SK-N-SH (cell line): ENCODE results near the gene ANKS6. TPM values are rescaled to one million over a fixed set of nuclear protein-coding genes. Genes with fewer than 3 reads are reported as not detected.

Experiments used
- CTCF ChIA-PET: fragments of 300-600, 350-600 bp; formaldehyde crosslinking; extraction: SDS; loops from one replicate; lab custom pipeline; 2021; lab: Yijun Ruan, JAX
- POLR2A ChIA-PET: fragments of 350-600 bp; sonication (Branson Sonifier 250); formaldehyde crosslinking; extraction: SDS; loops from one replicate; lab custom pipeline; 2020; ENCODE audit warnings: antibody characterized with exemption, inconsistent platforms; lab: Yijun Ruan, JAX
- DNase-seq: peaks from one replicate; pipeline ENCODE4 v3.0.0; 2012
- H2AFZ ChIP-seq: fragments of 200-600 bp; sonication (generic); 2 replicates; pipeline ENCODE4 v1.8.1; 2016; ENCODE audit warnings: antibody characterized with exemption, mild to moderate bottlenecking, low read depth
- H3F3A ChIP-seq: fragments of 200-600 bp; sonication (generic); replicated peaks from 2 replicates; pipeline ENCODE3; 2016; ENCODE audit warnings: antibody characterized with exemption, mild to moderate bottlenecking; ENCODE audit not compliant: insufficient read depth
- H3K27ac ChIP-seq, 2 experiments: fragments of 200-500 bp in 1 of 2; fragments of 200-600 bp in 1 of 2; sonication (Bioruptor generic) in 1 of 2; sonication (generic), shearing (Covaris generic) in 1 of 2; 2 replicates each; pipeline versions ENCODE4 v1.5.1 to v1.6.1; 2014 to 2016; ENCODE audit warnings: low read depth in 2 of 2, inconsistent platforms in 1 of 2, low read length in 1 of 2, mild to moderate bottlenecking in 1 of 2, mixed read lengths in 1 of 2
- H3K27me3 ChIP-seq: fragments of 200-600 bp; sonication (generic), shearing (Covaris generic); 2 replicates; pipeline ENCODE4 v1.6.1; 2016; ENCODE audit warnings: mixed run types; ENCODE audit not compliant: insufficient read depth
- H3K36me3 ChIP-seq, 2 experiments: fragments of 200-500 bp in 1 of 2; fragments of 200-600 bp in 1 of 2; sonication (Bioruptor generic) in 1 of 2; sonication (generic) in 1 of 2; replicated peaks in 1 of 2; 2 replicates each; pipeline versions ENCODE3 to v1.5.1; 2014 to 2016; ENCODE audit warnings: low read length in 1 of 2, mild to moderate bottlenecking in 1 of 2; ENCODE audit not compliant: insufficient read depth in 2 of 2, control insufficient read depth in 1 of 2
- H3K4me1 ChIP-seq, 2 experiments: fragments of 200-500 bp in 1 of 2; fragments of 200-600 bp in 1 of 2; sonication (Bioruptor generic) in 1 of 2; sonication (generic), shearing (Covaris generic) in 1 of 2; 2 replicates each; pipeline versions ENCODE4 v1.5.1 to v1.6.1; 2014 to 2016; ENCODE audit warnings: low read depth in 1 of 2, low read length in 1 of 2, mixed run types in 1 of 2; ENCODE audit not compliant: insufficient read depth in 2 of 2, control insufficient read depth in 1 of 2
- H3K4me2 ChIP-seq: fragments of 200-600 bp; sonication (generic), shearing (Covaris generic); 2 replicates; pipeline ENCODE4 v1.6.1; 2017; ENCODE audit warnings: mixed run types
- H3K4me3 ChIP-seq, 2 experiments: fragments of 200-500 bp in 1 of 2; fragments of 200-600 bp in 1 of 2; sonication (Bioruptor generic) in 1 of 2; sonication (generic), shearing (Covaris generic) in 1 of 2; 2 replicates each; pipeline versions ENCODE4 v1.5.1 to v1.8.1; 2014 to 2016; ENCODE audit warnings: low read depth in 2 of 2, inconsistent platforms in 1 of 2, low read length in 1 of 2, mild to moderate bottlenecking in 1 of 2, mixed read lengths in 1 of 2, moderate library complexity in 1 of 2
- H3K79me2 ChIP-seq: fragments of 200-600 bp; sonication (generic); 2 replicates; pipeline ENCODE4 v1.8.1; 2017; ENCODE audit warnings: mild to moderate bottlenecking; ENCODE audit not compliant: insufficient read depth
- H3K9ac ChIP-seq: fragments of 200-600 bp; sonication (generic); 2 replicates; pipeline ENCODE4 v1.6.1; 2017; ENCODE audit warnings: mixed run types
- H3K9me2 ChIP-seq: fragments of 200-600 bp; sonication (generic); 2 replicates; pipeline ENCODE4 v1.6.1; 2017; ENCODE audit warnings: mixed run types
- H3K9me3 ChIP-seq: fragments of 200-600 bp; sonication (generic); 2 replicates; pipeline ENCODE4 v1.6.1; 2017; ENCODE audit warnings: mixed run types, mild to moderate bottlenecking, moderate library complexity
- H4K20me1 ChIP-seq: fragments of 200-600 bp; sonication (generic); 2 replicates; pipeline ENCODE4 v1.6.1; 2017; ENCODE audit warnings: mild to moderate bottlenecking, mixed run types; ENCODE audit not compliant: insufficient read depth
- CHD2 ChIP-seq: fragments of 150-350 bp; IDR thresholded peaks from 2 replicates; pipeline ENCODE4 v1.6.1; 2018; ENCODE audit warnings: low read length; ENCODE audit not compliant: partially characterized antibody
- ELF1 ChIP-seq: IDR thresholded peaks from 2 replicates; pipeline ENCODE4 v1.4.0; 2012
- EP300 ChIP-seq, 2 experiments: IDR thresholded peaks; 2 replicates each; pipeline versions ENCODE4 v1.4.0 to v1.6.1; 2012; ENCODE audit warnings: borderline replicate concordance in 1 of 2, low read depth in 1 of 2, low read length in 1 of 2
- GATA2 ChIP-seq: sonication (generic); formaldehyde crosslinking; IDR thresholded peaks from 2 replicates; pipeline ENCODE4 v1.5.0; 2020; ENCODE audit warnings: mild to moderate bottlenecking, missing genetic modification reagents
- JUND ChIP-seq: IDR thresholded peaks from 2 replicates; pipeline ENCODE4 v1.4.0; 2012
- MEF2A ChIP-seq: IDR thresholded peaks from 2 replicates; pipeline ENCODE4 v1.4.0; 2012; ENCODE audit warnings: low read depth, borderline replicate concordance
- SIN3A ChIP-seq: IDR thresholded peaks from 2 replicates; pipeline ENCODE4 v1.6.1; 2012; ENCODE audit warnings: low read depth, mild to moderate bottlenecking, low read length, moderate library complexity, borderline replicate concordance
- TEAD4 ChIP-seq: IDR thresholded peaks from 2 replicates; pipeline ENCODE4 v1.4.0; 2012; ENCODE audit warnings: mild to moderate bottlenecking, borderline replicate concordance; ENCODE audit not compliant: insufficient read depth
- WGBS: methylation state at CpG from one replicate; pipeline ENCODE4 v1.1.6; 2017; ENCODE audit warnings: low lambda C conversion rate; 5-methylcytosine and 5-hydroxymethylcytosine counted together
- polyA plus RNA-seq, 3 experiments: library from polyadenylated mRNA; depleted of rRNA; stranded (reverse); fragments of >200 nt; gene quantifications; 2 replicates each; pipeline ENCODE4 v1.2.3, GENCODE V29; 2012
- TF ChIP-seq, protein P1 (sequence below): IDR thresholded peaks from 2 replicates; pipeline ENCODE4 v1.6.1; 2012; ENCODE audit warnings: mild to moderate bottlenecking, low read depth, low read length, moderate library complexity
- TF ChIP-seq, protein P2 (sequence below): IDR thresholded peaks from 2 replicates; pipeline ENCODE4; 2012
- TF ChIP-seq, protein P3 (sequence below): fragments of 150-350 bp; IDR thresholded peaks from 2 replicates; pipeline ENCODE4 v1.6.1; 2017; ENCODE audit warnings: antibody characterized with exemption, low read length, low read depth, borderline replicate concordance

ANKS6 gene
- polyA plus RNA-seq, 1 of the 3 experiments (the other 2 are of a cell fraction) = 29.3 TPM

- Histone ChIP-seq H3K4me1 (no peaks in the 10 kb centered on the region; a peak in 1 of 4 replicates), H3K4me2 (no peak overlapping the region), H2AFZ (no peak overlapping the region)
- POLR2A ChIA-PET = no interaction called here
- TF ChIP-seq EP300 (IDR thresholded peaks at IDR 0.05; ENCODE audit: borderline replicate concordance in 1 of 2, low read depth in 1 of 2, low read length in 1 of 2) (no peak), SIN3A (no peak), GATA2 (CRISPR knock-in tag) (no peak), CHD2 (no peak), JUND (no peak)
- TF ChIP-seq, protein P1, sequence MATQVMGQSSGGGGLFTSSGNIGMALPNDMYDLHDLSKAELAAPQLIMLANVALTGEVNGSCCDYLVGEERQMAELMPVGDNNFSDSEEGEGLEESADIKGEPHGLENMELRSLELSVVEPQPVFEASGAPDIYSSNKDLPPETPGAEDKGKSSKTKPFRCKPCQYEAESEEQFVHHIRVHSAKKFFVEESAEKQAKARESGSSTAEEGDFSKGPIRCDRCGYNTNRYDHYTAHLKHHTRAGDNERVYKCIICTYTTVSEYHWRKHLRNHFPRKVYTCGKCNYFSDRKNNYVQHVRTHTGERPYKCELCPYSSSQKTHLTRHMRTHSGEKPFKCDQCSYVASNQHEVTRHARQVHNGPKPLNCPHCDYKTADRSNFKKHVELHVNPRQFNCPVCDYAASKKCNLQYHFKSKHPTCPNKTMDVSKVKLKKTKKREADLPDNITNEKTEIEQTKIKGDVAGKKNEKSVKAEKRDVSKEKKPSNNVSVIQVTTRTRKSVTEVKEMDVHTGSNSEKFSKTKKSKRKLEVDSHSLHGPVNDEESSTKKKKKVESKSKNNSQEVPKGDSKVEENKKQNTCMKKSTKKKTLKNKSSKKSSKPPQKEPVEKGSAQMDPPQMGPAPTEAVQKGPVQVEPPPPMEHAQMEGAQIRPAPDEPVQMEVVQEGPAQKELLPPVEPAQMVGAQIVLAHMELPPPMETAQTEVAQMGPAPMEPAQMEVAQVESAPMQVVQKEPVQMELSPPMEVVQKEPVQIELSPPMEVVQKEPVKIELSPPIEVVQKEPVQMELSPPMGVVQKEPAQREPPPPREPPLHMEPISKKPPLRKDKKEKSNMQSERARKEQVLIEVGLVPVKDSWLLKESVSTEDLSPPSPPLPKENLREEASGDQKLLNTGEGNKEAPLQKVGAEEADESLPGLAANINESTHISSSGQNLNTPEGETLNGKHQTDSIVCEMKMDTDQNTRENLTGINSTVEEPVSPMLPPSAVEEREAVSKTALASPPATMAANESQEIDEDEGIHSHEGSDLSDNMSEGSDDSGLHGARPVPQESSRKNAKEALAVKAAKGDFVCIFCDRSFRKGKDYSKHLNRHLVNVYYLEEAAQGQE = no peak
- TF ChIP-seq, all 33 proteins: peak for 0
- H3K79me2 ChIP-seq = no peaks in the 10 kb centered on the region
- no peaks in the 10 kb centered on the region for H3K9me3 ChIP-seq
- CTCF ChIA-PET = interaction anchor here (0.9 to 1.5 kb wide), 5 partner anchors 8 to 467 kb away, joined by 3 to 6 read pairs (median 4); no protein-coding TSS in a partner anchor
- no peak overlapping the region for H3K9ac ChIP-seq
- H3F3A ChIP-seq = peaks cover 4% of the 10 kb centered on the region
- no peaks in the 10 kb centered on the region for H4K20me1 ChIP-seq
- peaks cover 8 to 13% of the 10 kb centered on the region in 2 experiments for H3K36me3 ChIP-seq
- no peak overlapping the region for H3K4me3 ChIP-seq
- no peak for DNase-seq
- H3K9me2 ChIP-seq = no peaks in the 10 kb centered on the region
- H3K27ac ChIP-seq = no peak overlapping the region
- 93% methylated on average over 10 of the region's 11 CpGs for WGBS
- H3K27me3 ChIP-seq = no peaks in the 10 kb centered on the region
Measured at GRCh38 chr9:98781588-98782383, 14.6 kb downstream of the ANKS6 start.

- Histone ChIP-seq H3K27ac (no peak overlapping the region), H4K20me1 (no peaks in the 10 kb centered on the region), H3K36me3 (peaks cover 8 to 13% of the 10 kb centered on the region in 2 experiments), H3K79me2 (no peaks in the 10 kb centered on the region), H3K4me1 (no peaks in the 10 kb centered on the region), H3K27me3 (no peaks in the 10 kb centered on the region), H3K9ac (no peak overlapping the region), H3K9me2 (no peaks in the 10 kb centered on the region), H3K4me2 (no peak overlapping the region), H3K4me3 (no peak overlapping the region), H2AFZ (no peak overlapping the region), H3K9me3 (no peaks in the 10 kb centered on the region), H3F3A (peaks cover 4% of the 10 kb centered on the region)
- TF ChIP-seq, protein P2, sequence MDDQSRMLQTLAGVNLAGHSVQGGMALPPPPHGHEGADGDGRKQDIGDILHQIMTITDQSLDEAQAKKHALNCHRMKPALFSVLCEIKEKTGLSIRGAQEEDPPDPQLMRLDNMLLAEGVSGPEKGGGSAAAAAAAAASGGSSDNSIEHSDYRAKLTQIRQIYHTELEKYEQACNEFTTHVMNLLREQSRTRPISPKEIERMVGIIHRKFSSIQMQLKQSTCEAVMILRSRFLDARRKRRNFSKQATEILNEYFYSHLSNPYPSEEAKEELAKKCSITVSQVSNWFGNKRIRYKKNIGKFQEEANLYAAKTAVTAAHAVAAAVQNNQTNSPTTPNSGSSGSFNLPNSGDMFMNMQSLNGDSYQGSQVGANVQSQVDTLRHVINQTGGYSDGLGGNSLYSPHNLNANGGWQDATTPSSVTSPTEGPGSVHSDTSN = no peak
- TF ChIP-seq, protein P3, sequence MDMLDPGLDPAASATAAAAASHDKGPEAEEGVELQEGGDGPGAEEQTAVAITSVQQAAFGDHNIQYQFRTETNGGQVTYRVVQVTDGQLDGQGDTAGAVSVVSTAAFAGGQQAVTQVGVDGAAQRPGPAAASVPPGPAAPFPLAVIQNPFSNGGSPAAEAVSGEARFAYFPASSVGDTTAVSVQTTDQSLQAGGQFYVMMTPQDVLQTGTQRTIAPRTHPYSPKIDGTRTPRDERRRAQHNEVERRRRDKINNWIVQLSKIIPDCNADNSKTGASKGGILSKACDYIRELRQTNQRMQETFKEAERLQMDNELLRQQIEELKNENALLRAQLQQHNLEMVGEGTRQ = no peak
- TF ChIP-seq MEF2A = no peak
- TF ChIP-seq TEAD4 = no peak
- TF ChIP-seq ELF1 = no peak
- TF ChIP-seq, protein P1 = no peak
- WGBS = 94% methylated on average over 10 of the region's 11 CpGs
- no peak for DNase-seq
- ChIA-PET CTCF (interaction anchor here (1.5 to 12.1 kb wide), 2 partner anchors 370 to 464 kb away, joined by 3 to 198 read pairs; no protein-coding TSS in a partner anchor), POLR2A (no interaction called here)
Measured at GRCh38 chr9:98780059-98780749, 16.2 kb downstream of the ANKS6 start.
